Ascending aorta (tissue), 2 donors: ENCODE measurements around the gene ARID1B. TPM values are rescaled to one million over a fixed set of nuclear protein-coding genes. Genes with fewer than 3 reads are reported as not detected.

Experiments
- DNase-seq, 2 donors: peaks; one replicate each; pipeline ENCODE4 v3.0.0-alpha.2; 2019; ENCODE audit warnings: low spot score in 2 of 2
- H3K27ac ChIP-seq, 2 donors: fragments of 200-600 bp; sonication (generic); one replicate each; pipeline ENCODE4 v1.5.1; 2016 to 2017; ENCODE audit warnings: mild to moderate bottlenecking in 1 of 2
- H3K27me3 ChIP-seq: fragments of 200-600 bp; sonication (generic); one replicate; pipeline ENCODE4 v1.5.1; 2017
- H3K36me3 ChIP-seq, 2 donors: fragments of 200-600 bp; sonication (generic); one replicate each; pipeline ENCODE4 v1.5.1; 2016
- H3K4me1 ChIP-seq, 2 donors: fragments of 200-600 bp; sonication (generic); one replicate each; pipeline ENCODE4 v1.5.1; 2016 to 2017; ENCODE audit warnings: mild to moderate bottlenecking in 1 of 2
- H3K4me3 ChIP-seq, 2 donors: fragments of 200-600 bp; sonication (generic); one replicate each; pipeline ENCODE4 v1.5.1; 2016 to 2017; ENCODE audit warnings: mild to moderate bottlenecking in 1 of 2
- H3K9me3 ChIP-seq, 2 donors: fragments of 200-600 bp; sonication (generic); one replicate each; pipeline ENCODE4 v1.5.1; 2016
- intact Hi-C: fragments of 100-400 bp; cut with DNase I; formaldehyde crosslinking; loops from one replicate; pipeline ENCODE4 v1.15.1; 2023
- total RNA-seq: library from RNA; depleted of rRNA; stranded (reverse); fragments of >200 nt; gene quantifications from one replicate; pipeline ENCODE4 v1.1.0, GENCODE V29; 2016
- TF ChIP-seq, protein P1 (sequence below), 3 experiments: fragments of 200-600 bp in 2 of 3; fragments of 450-650 bp in 1 of 3; sonication (generic) in 2 of 3; IDR thresholded peaks; one replicate each; pipeline ENCODE4 v1.5.1; 2016 to 2019; ENCODE audit warnings: antibody characterized with exemption in 3 of 3, mild to moderate bottlenecking in 1 of 3, moderate library complexity in 1 of 3

The ARID1B gene
- total RNA-seq, 1 donor from 2014 or later, result 97.9 TPM

DNA sequence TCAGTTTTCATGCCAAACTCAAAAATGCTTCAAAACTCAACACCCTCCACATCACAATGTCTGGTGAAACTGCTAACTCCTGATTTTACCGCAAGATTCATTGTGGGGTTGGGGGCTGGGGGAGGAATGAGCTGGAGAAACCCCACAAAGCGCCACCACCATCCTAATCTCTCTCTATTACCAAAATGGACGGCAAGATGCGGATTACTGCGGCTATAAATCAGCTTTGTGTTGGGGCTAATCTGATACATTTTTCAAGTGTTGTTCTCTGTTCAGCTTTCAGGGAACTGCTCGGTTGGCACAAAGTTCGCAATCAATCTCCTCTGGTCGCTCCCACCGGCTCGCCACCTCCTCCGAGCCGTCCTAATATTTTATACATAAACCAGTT is 462.5 kb downstream of the ARID1B start:
- Histone ChIP-seq H3K36me3 (no peaks in the 10 kb centered on the region), H3K9me3 (no peaks in the 10 kb centered on the region), H3K4me1 (peaks cover 15 to 50% of the 10 kb centered on the region in 2 donors), H3K27me3 (no peaks in the 10 kb centered on the region), H3K4me3 (peak overlapping the region in 1 of 2 donors; percentile 43), H3K27ac (peak overlapping the region; percentile 92 to 96)
- intact Hi-C loops, result loop anchor here (2.0 to 5.0 kb wide), 2 partner anchors 15 to 217 kb away; no protein-coding TSS in a partner anchor
- no peak for DNase-seq
- TF ChIP-seq, protein P1, sequence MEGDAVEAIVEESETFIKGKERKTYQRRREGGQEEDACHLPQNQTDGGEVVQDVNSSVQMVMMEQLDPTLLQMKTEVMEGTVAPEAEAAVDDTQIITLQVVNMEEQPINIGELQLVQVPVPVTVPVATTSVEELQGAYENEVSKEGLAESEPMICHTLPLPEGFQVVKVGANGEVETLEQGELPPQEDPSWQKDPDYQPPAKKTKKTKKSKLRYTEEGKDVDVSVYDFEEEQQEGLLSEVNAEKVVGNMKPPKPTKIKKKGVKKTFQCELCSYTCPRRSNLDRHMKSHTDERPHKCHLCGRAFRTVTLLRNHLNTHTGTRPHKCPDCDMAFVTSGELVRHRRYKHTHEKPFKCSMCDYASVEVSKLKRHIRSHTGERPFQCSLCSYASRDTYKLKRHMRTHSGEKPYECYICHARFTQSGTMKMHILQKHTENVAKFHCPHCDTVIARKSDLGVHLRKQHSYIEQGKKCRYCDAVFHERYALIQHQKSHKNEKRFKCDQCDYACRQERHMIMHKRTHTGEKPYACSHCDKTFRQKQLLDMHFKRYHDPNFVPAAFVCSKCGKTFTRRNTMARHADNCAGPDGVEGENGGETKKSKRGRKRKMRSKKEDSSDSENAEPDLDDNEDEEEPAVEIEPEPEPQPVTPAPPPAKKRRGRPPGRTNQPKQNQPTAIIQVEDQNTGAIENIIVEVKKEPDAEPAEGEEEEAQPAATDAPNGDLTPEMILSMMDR (IDR thresholded peaks at IDR 0.05), result no peak

DNA sequence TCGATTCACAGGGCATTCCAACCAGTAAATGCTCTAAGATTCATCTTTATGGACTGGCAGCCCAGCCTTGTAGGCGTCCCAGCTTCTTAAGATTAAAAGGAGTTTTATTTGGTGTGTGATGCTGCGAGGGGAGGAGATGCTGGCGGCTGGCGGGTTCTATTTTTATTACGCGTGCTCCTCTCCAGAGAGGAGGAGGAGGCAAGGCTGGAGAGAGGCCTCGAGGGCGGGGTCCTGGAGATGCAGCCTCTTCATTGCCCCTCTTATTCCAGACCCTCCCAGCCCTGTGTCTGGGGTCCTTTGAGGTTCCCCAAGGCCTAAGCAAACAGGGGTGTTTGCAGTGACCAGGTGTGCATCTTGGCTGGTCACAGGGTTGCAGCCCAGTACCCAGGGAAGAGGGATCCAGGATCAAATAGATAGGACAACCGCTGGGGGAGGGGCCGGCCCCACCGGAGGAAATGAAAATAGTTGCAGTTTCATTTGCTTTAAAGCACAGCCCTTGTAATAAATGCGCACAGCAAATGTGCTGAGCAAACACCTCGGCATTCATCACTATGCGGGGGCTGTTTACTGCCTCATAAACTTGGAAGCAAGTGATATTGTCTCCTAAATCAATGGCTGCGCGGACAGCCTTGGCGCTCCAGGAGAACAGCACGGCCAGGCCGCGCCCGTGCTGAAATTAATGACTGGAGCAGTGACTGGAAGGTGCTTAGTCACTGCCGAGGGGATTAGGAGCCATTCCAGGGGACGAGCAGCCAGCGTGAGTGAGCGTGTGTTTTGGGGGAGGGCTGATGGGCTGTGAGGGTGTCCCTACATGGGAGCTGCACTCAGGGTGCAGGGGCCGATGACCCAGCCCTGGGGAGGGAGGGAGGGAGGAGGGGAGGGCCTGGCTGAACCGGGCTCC is 463.1 kb downstream of the ARID1B start:
- peak; percentile 58 to 94 for DNase-seq
- intact Hi-C loops, result loop anchor here (5.0 kb wide), 1 partner anchor 218 kb away; no protein-coding TSS in a partner anchor
- H3K9me3 ChIP-seq, result no peaks in the 10 kb centered on the region
- no peaks in the 10 kb centered on the region for H3K27me3 ChIP-seq
- H3K4me1 ChIP-seq, result peaks cover 22 to 51% of the 10 kb centered on the region in 2 donors
- H3K27ac ChIP-seq, result peak overlapping the region; percentile 92 to 96
- TF ChIP-seq, protein P1 (IDR thresholded peaks at IDR 0.05), result no peak
- peak overlapping the region; percentile 34 to 43 for H3K4me3 ChIP-seq
- H3K36me3 ChIP-seq, result no peaks in the 10 kb centered on the region

DNA sequence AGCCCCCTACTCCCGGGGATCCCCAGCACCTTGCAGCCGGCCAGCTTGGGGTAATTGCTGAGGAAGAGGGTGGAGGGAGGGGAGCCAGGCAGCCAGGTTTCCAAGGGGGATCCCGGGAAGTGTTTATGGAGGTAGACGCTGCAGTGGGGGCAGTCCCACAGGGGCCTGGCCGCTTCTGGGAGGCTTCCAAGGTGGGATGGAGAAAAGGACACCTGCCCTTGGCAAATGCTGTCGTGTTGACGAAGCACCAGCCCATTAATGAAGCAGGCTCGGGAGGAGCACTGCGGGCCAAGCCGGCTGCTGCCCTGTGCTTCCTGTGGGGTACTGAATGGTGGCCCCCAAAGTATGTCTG is 463.8 kb downstream of the ARID1B start:
- peak overlapping the region; percentile 92 to 96 for H3K27ac ChIP-seq
- intact Hi-C loops, result loop anchor here (5.0 kb wide), 1 partner anchor 219 kb away; no protein-coding TSS in a partner anchor
- DNase-seq, result no peak
- no peaks in the 10 kb centered on the region for H3K9me3 ChIP-seq
- no peaks in the 10 kb centered on the region for H3K36me3 ChIP-seq
- TF ChIP-seq, protein P1 (IDR thresholded peaks at IDR 0.05), result no peak
- H3K27me3 ChIP-seq, result no peaks in the 10 kb centered on the region
- no peak overlapping the region for H3K4me3 ChIP-seq
- H3K4me1 ChIP-seq, result peaks cover 22 to 57% of the 10 kb centered on the region in 2 donors

DNA sequence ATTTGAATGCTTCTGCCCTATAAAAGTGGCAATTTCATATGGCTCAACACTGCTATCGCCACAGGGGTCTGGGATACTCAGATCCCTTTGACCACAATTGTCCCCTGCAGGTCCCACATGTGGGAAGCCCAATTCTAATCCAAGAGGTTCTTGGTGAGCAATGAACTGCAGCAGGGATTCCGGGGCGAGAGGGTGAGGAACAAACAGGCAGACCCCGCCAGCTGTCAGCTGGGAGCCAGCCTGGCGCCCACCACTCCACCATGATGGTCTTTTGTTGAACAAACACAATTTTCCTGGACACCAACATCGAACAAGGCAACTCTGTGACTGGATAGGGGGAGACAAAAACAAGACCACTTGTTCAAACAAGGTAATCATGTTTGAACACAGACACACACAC is 465.6 kb downstream of the ARID1B start:
- Histone ChIP-seq H3K27me3 (no peaks in the 10 kb centered on the region), H3K9me3 (no peaks in the 10 kb centered on the region), H3K36me3 (no peaks in the 10 kb centered on the region), H3K27ac (peak overlapping the region; percentile 92 to 96), H3K4me1 (peaks cover 20 to 68% of the 10 kb centered on the region in 2 donors), H3K4me3 (no peak overlapping the region)
- TF ChIP-seq, protein P1 (IDR thresholded peaks at IDR 0.05), result no peak
- intact Hi-C loops, result loop anchor here (5.0 kb wide), 1 partner anchor 220 kb away; no protein-coding TSS in a partner anchor
- DNase-seq, result no peak

DNA sequence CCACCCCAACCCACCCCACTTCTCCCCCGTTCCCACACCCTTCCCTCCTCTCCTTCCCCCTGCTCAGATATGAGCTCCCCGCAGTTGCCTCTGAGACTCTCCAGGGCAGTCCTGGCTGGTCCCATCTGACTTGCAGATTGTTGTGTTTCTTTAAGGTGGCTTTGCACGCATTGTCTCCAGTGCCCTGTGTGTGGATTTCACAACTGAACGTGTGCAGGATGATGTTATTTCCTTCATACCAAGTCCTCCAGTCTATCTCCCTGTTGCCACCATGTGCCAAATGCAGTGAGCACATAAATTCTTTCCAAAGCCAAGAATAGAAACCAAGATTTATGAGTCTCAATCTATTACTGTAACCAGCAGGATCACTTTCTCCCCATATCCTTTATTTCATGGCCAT is 467.0 kb downstream of the ARID1B start:
- no peaks in the 10 kb centered on the region for H3K27me3 ChIP-seq
- no peaks in the 10 kb centered on the region for H3K9me3 ChIP-seq
- H3K27ac ChIP-seq, result peak overlapping the region; percentile 92 to 96
- TF ChIP-seq, protein P1 (IDR thresholded peaks at IDR 0.05), result no peak
- peaks cover 20 to 62% of the 10 kb centered on the region in 2 donors for H3K4me1 ChIP-seq
- peak in 1 of 2 donors; percentile 90 for DNase-seq
- no peak overlapping the region for H3K4me3 ChIP-seq
- intact Hi-C loops, result loop anchor here (5.0 kb wide), 1 partner anchor 222 kb away; no protein-coding TSS in a partner anchor
- H3K36me3 ChIP-seq, result no peaks in the 10 kb centered on the region
